ENCODE data around the gene RUFY1.
"Not testable (repeated sequence)": the region's sequence is repeated elsewhere in the genome, so short reads cannot be mapped to it uniquely, and the experiment has no call there.

The RUFY1 gene

GRCh38 chr5:179623906-179624741, 73.8 kb downstream of the RUFY1 start:
- DNase-seq: no peak

DNA sequence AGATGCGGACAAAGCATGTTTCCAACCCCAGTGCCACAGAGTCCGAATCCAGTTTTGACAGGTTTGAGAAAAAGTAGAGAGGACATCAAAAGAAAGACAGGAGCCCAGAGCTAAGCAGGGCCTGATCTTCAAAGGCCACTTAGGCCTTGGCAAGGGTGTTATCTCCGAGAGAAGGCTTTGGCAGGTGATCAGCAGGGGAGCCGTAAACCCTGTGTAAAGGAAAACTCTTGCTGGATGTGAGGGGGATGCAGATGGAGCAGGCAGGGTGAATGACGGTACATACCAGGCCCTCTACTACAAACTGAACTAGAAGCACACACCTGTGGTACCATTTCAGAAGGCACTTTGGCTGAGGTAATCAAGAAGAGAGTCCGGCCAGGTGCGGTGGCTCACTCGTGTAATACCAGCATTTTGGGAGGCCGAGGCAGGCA, 74.5 kb downstream of the RUFY1 start:
- no peak for DNase-seq

- not testable (repeated sequence) for DNase-seq
These were observed 83.4 kb downstream of the RUFY1 start for GRCh38 chr5:179633501-179634369.

GRCh38 chr5:179634370-179635172, 84.2 kb downstream of the RUFY1 start:
- not testable (repeated sequence) for DNase-seq

- not testable (repeated sequence) for DNase-seq
These were observed 88.9 kb downstream of the RUFY1 start for GRCh38 chr5:179639296-179639695.

DNA sequence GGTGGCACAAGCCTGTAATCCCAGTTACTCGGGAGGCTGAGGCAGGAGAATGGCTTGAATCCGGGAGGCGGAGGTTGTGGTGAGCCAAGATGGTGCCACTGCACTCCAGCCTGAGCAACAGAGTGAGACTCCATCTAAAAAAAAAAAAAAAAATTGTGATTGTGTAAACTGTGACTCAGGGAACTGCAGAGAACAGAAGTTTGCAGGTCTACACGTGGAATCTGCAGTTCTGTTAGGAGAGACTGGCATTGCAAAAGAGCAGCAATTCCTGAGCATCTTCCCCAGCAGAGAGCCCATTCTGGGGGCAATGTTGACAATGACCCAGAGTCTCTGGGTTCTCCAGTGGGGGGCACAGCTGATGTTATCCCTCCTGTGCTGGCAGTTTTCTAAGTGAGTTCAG, 91.4 kb downstream of the RUFY1 start:
- DNase-seq: not testable (repeated sequence)

DNA sequence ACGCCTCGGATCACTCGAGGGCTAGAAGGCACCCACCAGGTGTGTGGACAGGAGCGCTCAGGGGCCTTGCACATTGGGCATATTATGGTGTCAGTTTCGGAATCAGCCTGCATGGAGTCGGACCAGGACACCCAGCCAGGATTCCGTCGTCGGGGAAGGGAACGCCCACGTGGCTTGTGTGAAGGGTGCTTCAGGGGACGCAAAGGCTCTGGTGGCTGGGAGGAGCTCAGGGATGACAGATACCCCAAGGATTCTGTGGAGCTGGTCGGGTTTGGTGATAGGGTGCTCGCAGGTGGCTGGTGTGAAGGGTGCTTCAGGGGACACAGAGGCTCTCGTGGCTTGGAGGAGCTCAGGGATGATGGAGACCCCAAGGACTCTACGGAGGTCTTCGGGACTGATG, 92.3 kb downstream of the RUFY1 start:
- not testable (repeated sequence) for DNase-seq

DNA sequence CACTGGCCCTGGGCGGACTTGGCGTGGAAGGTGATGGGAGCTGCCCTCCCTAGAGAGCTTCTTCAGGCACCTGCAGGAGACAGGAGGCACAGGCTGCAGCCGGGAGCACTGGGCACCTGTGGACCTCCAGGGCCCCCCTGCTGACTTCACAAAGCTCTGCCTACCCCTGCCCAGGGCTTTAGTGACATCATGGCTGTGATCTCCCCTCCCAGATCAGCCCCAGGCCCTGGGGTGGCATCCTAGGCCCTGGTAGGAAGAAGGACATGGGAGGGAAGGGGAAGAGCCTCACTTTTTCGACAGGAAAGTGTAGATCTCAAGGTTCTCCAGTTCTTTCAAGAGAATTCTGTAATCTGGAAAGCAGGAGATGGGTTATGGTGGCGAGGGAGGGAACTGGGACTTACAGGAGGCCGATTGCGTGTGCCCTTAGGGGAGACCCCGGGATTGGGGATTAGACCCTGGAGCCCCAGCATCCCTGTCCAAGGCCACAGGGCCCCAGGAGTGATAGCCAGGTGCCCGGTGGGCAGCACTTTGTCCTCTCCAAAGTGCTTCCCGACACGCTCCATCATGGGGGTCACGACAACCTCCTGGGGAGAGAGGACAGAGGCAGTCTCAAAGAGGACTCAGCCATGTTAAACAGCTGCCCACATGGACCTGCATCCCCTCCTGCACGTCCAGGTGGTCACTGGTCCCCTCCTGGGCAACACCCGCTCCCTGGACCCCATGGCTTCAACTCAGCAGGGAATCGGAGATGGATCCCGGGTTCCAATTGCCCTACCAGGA, 93.0 kb downstream of the RUFY1 start:
- DNase-seq: not testable (repeated sequence)

DNA sequence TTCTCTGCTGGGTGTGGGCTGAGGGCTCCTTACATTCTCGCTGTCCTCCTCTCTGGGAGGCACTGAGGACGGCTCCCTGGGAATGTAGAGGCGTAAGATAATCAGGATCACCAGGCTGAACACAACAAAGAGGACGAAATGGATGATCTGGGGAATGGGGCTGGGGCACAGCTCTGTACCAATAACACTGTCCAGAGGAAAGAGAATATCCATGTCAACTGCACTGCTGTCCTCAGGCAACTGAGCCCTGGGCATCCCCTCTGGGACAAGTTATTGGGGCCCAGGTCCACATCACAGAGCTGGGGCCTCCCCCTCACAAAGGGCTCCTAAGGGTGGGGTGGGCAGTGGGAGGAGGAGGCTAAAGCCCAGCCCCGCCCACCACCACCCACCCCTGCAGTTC, 94.4 kb downstream of the RUFY1 start:
- not testable (repeated sequence) for DNase-seq

- DNase-seq: no peak
These were observed 98.1 kb downstream of the RUFY1 start for GRCh38 chr5:179648410-179648809.

DNA sequence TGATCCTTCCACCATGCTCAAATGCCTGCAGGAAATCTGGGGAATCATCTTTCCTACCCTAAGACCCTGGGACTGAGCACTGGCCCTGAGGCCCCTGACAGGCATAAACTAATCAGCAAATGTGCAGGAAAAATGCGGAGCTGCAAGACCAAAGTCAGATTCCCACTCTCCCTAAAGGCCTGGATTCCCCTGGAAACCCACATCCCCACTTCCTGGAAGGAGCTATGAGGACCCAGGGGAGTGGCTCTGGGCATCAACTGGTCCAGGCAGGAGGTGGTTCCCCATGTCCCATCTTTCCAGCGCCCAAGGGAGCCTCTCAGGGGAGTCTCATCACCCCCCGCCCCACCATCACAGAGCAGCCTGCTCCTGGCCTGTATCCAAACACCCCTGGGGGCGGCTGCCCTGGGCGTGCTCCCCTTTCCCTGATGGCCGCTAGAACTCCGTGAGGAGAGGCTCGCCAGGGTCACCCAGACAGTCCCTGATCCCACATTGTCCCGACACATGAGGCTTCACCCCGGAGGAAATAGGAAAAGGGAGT, 98.9 kb downstream of the RUFY1 start:
- not testable (repeated sequence) for DNase-seq

- not testable (repeated sequence) for DNase-seq
These were observed 99.9 kb downstream of the RUFY1 start for GRCh38 chr5:179650245-179650644.

DNA sequence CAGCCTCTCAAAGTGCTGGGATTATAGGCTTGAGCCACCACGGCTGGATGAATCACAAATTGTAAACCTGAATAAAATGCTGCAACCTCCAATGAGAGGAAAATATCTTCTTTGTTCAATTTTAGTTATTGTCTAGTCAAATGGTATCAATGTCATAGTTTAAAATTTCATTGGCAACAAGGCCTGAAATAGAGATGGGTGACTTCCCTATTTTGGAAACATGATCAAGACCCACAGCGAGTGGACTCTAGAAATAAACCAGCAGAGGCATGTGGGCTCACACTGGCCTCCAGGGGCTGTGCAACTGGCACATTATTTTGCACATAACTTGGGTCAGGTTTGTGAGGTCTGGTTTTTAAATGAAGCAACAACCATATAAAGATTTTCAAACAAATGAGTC, 102.8 kb downstream of the RUFY1 start:
- not testable (repeated sequence) for DNase-seq

- not testable (repeated sequence) for DNase-seq
These were observed 107.2 kb downstream of the RUFY1 start for GRCh38 chr5:179657302-179658178.

DNA sequence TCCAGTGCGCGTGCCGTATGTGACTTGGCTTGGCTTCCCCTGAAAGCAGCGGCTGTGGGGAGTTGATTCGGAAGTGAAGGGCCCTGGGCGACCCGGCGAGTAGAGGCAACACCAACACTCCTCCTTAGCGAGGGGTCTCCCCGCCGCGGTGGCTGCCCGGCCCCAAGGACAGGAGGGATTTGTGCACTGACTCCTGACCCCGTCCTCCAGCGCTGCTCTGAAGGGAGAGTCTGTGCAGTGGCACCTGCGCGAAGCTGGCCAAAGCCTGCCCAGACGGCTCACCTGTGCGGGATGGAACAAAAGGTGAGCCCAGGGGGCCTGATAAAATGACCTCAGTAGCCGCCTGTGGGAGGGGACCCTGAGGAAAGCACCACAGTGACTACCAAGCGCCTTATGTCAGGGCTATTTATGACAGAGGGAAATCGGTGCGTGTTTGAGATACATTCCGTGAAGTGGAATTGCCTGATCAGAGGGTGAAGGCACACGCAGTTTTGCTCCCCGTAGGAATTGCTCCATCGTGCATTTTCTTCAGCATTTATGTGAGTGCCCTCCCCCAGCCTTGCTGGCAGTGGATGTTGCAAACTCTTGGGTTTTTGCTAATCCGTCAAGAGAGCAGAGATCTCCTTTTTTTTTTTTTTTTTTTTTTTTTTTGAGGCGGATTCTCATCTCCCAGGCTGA, 108.0 kb downstream of the RUFY1 start:
- DNase-seq: not testable (repeated sequence)
